Measurements from ENCODE around the gene MARCKS.

Gene MARCKS

GRCh38 chr6:113857556-113858479, 673 bp downstream of the MARCKS start:
- no peak for TF ChIP-seq CTCF (conservative IDR thresholded peaks at IDR 0.05; ENCODE audit: low read depth, low read length)
- no peak for DNase-seq (ENCODE audit: low read depth)
- H3K4me3 ChIP-seq (ENCODE audit: low read length): peak overlapping the region; percentile 100

- peak overlapping the region; percentile 100 for H3K4me3 ChIP-seq (ENCODE audit: low read length)
These were observed 1.6 kb downstream of the MARCKS start for GRCh38 chr6:113858480-113859348.

GRCh38 chr6:113859349-113860180, 2.4 kb downstream of the MARCKS start:
- no peak for TF ChIP-seq CTCF (conservative IDR thresholded peaks at IDR 0.05; ENCODE audit: low read depth, low read length)
- DNase-seq (ENCODE audit: low read depth): no peak
- peak overlapping the region; percentile 84 for H3K4me3 ChIP-seq (ENCODE audit: low read length)

More at GRCh38 chr6:113858480-113859348, 1.6 kb downstream of the MARCKS start:
- DNase-seq (ENCODE audit: low read depth): peak; percentile 80
- peak; percentile 61 for TF ChIP-seq CTCF (conservative IDR thresholded peaks at IDR 0.05; ENCODE audit: low read depth, low read length)

GRCh38 chr6:113860181-113860955, 3.2 kb downstream of the MARCKS start:
- TF ChIP-seq CTCF (conservative IDR thresholded peaks at IDR 0.05; ENCODE audit: low read depth, low read length): no peak
- DNase-seq (ENCODE audit: low read depth): no peak
- peak overlapping the region; percentile 61 for H3K4me3 ChIP-seq (ENCODE audit: low read length)

- no peak for DNase-seq (ENCODE audit: low read depth)
- H3K4me3 ChIP-seq (ENCODE audit: low read length): no peak overlapping the region
- TF ChIP-seq CTCF (conservative IDR thresholded peaks at IDR 0.05; ENCODE audit: low read depth, low read length): no peak
These were observed 5.0 kb downstream of the MARCKS start for GRCh38 chr6:113862112-113862511.

GRCh38 chr6:113870917-113871316, 13.8 kb downstream of the MARCKS start:
- H3K4me3 ChIP-seq (ENCODE audit: low read length): no peak overlapping the region
- no peak for DNase-seq (ENCODE audit: low read depth)
- no peak for TF ChIP-seq CTCF (conservative IDR thresholded peaks at IDR 0.05; ENCODE audit: low read depth, low read length)

All from retinal pigment epithelial cell (primary cell).